GM21526 (cell line): ENCODE measurements around the gene MDK.

Experiments used
- ATAC-seq: cut with Tn5 transposase; IDR thresholded peaks from one replicate; pipeline ENCODE4 v1.9.1; 2021; ENCODE audit warnings: moderate library complexity; ENCODE audit not compliant: unreplicated experiment, low FRiP score

MDK gene

GRCh38 chr11:46381048-46381818, at the start of gene MDK:
MDK (plus strand) TSS chr11:46381669; CDS start chr11:46382058, 389 bp downstream.
- no peak for ATAC-seq

- ATAC-seq = no peak
These were observed 49.3 kb upstream of the MDK start for GRCh38 chr11:46332093-46332567.

GRCh38 chr11:46332568-46333393, 48.7 kb upstream of the MDK start:
- no peak for ATAC-seq

- no peak for ATAC-seq
These were observed 48.0 kb upstream of the MDK start for GRCh38 chr11:46333394-46333947.

GRCh38 chr11:46334211-46334610, 47.3 kb upstream of the MDK start:
- ATAC-seq = no peak

GRCh38 chr11:46335271-46335670, 46.2 kb upstream of the MDK start:
- ATAC-seq = no peak

- no peak for ATAC-seq
These were observed 45.4 kb upstream of the MDK start for GRCh38 chr11:46335890-46336562.

GRCh38 chr11:46336563-46337180, 44.8 kb upstream of the MDK start:
- no peak for ATAC-seq

GRCh38 chr11:46337626-46338345, 43.7 kb upstream of the MDK start:
- ATAC-seq = no peak

- ATAC-seq = no peak
These were observed 42.9 kb upstream of the MDK start for GRCh38 chr11:46338636-46338987.

GRCh38 chr11:46338988-46339666, 42.3 kb upstream of the MDK start:
- ATAC-seq = no peak

- no peak for ATAC-seq
These were observed 41.7 kb upstream of the MDK start for GRCh38 chr11:46339816-46340215.

GRCh38 chr11:46341454-46341853, 40.0 kb upstream of the MDK start:
- ATAC-seq = no peak

- ATAC-seq = no peak
These were observed 39.2 kb upstream of the MDK start for GRCh38 chr11:46342239-46342638.

- ATAC-seq = no peak
These were observed 37.9 kb upstream of the MDK start for GRCh38 chr11:46343520-46343919.

GRCh38 chr11:46345131-46345597, 36.3 kb upstream of the MDK start:
- ATAC-seq = no peak

GRCh38 chr11:46345881-46346484, 35.5 kb upstream of the MDK start:
- no peak for ATAC-seq

- ATAC-seq = peak; percentile 57
These were observed 34.4 kb upstream of the MDK start, which contains the start of gene DGKZ for GRCh38 chr11:46346886-46347636. DGKZ (plus strand) TSS chr11:46347463; CDS start chr11:46347660, 197 bp downstream.
